GM19468 (cell line): ENCODE results near the gene RUNX2.

Source experiments
- ATAC-seq: cut with Tn5 transposase; IDR thresholded peaks from one replicate; pipeline ENCODE4 v1.9.1; 2021; ENCODE audit warnings: mild to moderate bottlenecking, moderate library complexity, moderate number of reproducible peaks; ENCODE audit not compliant: unreplicated experiment; ENCODE audit errors: extremely low read depth

RUNX2 gene

DNA sequence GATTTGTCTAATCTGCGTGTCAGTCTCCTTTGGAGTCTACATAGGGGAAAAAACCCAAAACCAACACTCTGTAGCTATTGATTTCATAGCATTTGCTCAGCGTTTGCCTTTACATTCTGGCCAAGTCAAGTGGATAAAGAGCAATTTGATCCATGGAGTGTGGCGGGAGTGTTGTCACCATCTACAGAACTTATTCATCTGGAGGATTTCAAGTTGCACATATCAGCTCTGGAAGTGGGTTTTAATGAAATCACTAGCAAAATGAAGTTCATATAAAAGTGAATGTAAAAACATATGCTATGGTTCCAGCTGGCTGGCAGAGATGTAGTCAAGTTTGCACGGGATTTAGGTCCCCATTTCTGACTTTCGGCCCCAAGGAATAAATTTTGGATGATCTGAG is 269.3 kb downstream of the RUNX2 start:
- no peak for ATAC-seq

DNA sequence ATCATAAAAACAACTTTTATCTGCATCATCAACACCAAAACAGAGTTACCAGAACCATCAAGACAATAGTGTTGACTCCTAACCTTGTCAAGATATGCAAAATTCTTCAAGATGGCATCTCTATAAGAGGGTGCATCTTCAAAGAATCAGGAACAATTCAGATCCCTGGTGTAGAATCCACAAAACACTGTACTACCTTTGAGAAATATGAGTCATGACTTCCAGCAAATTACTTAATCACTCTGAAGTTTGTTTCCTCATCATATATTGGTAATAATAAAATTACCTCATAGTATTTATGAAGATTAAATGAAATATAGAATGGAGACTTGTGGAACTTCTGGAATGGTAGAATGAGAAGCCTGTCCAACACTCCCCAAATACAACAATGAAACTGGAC is 270.9 kb downstream of the RUNX2 start:
- no peak for ATAC-seq

DNA sequence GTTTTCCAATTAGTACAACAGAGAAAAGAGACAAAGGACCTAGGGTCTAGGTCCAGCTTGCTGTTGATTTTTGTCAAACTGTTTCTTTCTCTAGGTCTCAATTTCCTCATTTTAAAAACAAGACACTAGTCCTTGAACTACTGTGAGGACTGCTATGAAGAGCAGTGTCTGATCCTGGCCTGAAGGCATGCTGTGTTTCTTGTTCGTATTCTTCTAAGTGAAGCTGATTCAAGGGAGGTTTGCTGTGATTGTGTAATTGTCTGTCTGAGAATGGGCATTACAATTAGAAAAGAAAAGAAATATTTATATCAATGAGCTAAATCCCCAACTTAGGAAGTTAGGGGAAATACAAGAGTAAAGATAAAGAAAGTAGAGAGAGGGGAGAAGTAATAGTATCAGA is 277.8 kb downstream of the RUNX2 start:
- no peak for ATAC-seq

DNA sequence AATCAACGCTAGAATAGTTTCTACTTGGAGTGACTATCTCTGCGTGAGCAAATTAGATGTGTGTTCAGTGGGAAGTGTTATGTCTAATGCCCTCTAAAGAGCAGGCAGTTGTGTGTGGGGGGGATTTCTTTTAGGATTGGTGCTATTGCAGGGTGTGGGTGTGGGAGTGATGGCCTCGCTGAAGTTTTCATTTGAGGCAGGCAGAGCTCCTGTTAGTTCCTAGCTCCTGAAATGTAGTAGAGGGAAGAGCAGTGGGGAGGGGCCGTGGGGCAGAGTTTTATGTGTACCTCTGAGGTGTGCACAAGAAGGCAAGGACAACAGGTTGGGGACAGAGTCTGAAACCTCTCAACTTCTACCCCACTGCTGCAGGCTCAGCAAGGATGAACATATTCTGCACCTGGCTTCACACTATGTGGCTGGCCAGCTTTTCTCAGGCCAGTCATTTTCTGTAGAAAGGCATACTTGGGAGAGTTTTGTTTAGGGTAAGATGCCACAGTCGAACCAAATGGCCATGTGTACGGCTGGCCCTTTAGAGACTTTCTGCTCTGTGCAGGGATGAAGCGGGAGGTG is 278.8 kb downstream of the RUNX2 start:
- no peak for ATAC-seq

DNA sequence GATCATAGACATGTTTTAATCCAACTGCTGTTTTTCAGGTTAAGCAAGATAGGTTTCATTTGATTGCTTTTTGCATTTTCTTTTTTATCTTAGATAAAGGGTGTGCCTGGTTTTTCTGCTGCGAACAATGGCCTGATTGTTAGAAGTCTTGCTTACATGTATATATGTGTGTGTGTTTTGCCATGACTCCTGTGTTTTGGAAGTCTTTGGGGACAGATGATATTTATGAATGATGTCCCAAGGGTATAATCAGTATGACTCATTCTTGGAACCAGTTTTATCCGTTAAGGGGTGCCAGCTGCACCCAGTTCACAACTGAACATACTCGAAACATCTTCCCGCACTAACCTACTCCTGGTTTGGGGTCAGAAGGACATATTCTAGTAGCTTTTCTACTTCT is 279.7 kb downstream of the RUNX2 start:
- no peak for ATAC-seq

DNA sequence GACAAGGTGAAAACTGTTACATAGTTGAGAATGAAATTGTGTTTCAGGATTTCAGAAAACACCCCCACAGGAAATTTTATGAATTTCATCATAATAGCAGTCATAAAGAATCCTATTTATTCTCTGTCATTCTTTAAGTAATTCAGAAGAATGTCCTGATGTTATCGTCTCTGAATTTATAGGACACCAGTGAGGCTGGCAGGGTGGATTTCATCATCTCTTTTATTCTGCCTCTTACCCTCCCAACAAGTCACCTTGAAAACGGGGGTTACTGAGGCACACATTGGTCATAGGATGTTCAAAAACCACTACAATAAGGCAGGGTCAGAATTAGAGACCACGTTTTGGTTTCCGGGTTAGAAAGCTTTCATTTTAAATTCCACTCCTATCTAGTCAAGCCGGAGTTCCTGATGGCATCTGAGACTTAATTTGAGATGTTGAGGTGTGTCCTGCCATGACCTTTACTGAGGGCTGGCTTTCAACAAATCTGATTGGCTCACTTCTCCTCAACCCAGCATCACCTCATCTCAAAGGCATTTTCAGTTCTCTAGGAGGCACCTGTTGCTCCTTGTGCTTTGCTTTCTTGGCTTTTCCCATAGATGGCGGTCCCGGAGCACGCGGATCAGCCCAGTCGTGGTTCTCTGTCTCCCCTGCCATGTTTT is 280.3 kb downstream of the RUNX2 start:
- no peak for ATAC-seq

DNA sequence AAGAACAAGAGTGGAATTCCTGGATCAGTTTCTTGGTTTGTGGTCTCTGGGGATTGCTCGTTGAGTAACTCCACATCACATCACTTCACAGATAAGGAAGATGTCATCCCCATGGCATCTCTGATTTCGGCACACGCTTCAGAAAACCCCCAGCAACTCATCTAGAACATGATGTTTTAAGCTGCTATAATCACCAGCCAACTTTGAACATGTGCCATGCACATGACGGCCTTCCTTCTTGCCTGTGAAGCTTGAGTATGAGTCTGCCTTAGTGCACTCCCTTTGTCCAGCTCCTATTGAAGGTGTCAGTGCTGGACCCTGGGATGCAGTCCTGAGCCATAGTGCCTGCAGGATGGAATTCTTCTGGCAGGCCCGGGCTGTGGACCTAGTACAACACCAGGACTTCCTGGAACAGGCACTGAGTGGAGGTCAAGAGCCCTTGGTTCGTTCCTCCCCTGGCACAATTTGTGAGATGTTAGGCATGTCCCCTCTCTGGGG is 281.1 kb downstream of the RUNX2 start:
- ATAC-seq = no peak

DNA sequence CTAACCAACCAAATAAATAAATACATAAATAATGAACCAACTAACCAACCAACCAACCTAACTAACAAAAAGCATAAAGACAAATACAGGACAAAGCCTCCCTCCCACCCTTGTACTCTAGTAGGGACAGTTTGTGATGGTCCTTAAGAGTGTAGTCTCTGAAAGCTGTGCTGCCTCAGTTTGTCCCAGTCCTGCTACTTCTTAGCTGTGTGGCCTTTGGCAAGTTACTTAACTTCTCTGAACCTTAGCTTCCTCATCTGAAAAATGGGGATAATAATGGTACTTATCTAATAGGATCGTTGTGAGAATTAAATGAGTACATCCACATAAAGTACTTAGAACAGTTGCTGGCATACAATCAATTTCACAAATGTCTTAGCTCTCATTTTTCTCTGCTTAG is 282.2 kb downstream of the RUNX2 start:
- ATAC-seq = no peak

DNA sequence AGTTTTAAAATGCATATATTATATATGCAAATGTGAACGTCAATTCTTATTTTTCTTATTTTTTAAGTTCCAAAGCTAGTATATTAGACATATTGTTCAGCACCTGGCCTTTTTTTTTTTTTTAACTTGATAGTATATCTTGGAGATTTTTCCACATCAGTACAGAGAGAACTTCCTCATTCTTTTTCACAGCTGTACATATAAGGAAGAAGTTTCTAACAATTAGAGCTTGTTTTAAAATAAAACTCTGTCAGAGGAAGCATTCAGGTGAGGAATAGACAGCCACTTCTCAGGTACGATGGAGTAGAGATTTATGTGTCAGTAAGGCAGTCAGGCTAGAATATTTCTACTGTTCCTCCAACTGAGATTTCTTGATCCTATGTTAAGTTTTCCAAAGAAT is 282.7 kb downstream of the RUNX2 start:
- no peak for ATAC-seq

DNA sequence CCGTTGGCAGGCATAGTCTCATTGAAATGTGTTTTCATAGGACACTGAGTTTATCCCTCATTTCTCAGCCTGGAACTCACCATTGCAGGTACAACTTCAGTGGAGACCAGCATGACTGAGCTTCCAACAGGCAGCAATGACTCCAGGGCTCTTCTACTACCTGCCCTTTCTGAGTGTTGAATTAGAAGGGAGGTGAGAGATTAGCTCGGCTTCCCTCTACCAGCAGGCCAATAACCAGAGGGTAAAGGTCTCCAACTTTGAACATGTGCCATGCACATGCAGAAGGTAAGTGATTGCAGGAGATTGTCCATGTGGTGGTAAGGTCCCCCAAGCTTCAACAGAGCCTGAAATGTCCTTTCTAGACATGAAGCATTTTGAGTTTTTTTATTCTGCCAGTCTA is 283.4 kb downstream of the RUNX2 start:
- ATAC-seq = no peak

DNA sequence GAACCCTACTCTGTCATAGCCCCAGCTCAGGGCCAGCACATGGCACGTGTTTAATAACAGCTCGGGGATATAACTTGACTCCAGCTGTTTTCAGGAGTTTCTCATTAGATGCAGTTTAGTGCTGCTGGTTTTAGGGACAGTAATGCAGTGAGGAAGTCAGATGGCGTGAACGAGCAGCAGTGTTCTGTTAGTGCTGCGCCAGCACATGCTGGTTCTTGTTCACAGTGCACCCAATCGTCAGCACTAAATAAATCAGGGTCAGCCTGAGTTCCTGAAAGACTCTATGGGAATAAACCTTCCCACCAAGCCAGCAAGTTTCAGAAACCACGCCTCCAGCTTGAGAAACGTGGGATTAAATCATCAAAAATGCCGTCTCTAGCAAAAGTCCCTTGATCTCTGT is 285.5 kb downstream of the RUNX2 start:
- no peak for ATAC-seq

DNA sequence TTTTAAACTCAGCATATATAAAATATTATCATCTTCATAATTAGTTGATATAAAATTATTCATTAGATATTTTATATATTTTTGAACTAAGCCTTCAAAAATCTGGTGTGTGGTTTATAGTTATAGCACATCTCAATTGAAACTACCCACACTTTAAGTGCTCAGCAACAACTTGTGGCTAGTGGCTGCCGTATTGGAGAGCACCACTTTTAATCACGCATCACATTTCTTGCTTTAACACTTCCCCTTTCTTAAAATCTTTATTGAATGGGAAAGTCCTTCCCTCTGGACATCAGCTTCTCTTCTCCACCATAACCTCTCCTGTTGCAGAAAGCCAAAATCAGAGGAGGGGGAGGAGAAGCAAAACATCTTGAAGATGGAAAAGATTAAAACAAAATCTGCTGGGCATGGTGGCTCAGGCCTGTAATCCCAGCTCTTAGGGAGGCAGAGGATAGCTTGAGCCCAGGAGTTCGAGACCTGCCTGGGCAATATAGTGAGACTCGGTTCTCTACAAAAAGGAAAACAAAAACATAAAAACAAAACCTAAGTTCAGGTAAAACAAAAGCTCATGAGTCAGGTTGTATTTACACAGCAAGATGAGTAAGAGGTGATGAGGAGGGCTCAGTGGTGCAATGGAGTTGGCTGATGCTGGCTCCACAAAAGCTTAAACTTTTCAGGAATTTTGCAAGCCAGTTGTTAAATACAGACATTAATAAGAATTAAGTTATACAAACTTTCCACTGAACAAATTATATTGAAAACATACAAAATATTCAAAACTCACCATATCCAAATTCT is 286.6 kb downstream of the RUNX2 start:
- ATAC-seq = no peak

DNA sequence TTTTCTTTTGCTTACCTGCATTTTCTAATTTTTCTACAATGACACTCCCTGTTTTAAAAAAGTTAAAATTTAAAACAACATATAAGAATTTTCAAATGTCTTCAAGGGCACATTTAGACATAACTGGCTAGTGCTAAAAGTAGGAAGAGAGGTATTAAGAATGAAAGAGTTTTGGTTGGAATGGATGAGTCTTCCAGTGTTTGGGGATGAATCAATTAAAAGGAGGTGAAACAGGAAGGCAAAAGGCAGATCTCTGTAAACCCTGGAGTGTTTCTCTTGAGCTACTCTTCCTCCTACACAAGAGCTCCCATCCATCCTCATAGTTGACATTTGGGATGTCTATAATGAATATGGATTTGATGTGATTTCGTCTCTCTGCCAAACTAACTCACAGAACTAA is 288.1 kb downstream of the RUNX2 start:
- ATAC-seq = no peak

DNA sequence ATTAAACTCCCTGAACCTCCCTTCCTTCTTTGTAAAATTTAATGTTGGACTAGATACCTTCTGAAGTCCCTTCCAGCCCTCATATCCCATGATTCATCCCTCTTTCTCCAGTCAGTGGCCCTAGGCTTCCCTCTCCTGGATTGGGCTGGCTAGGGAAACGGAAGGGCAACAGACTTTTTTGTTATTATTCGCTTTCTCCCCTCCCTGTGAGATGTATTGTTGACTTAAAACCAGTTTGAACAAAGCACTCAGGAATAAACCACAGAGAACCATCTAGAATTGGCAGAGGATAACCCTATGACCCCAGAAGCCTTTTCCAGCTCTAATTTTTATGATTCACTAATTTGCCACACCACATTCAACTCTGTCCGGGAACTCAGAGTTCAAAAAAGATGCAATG is 289.3 kb downstream of the RUNX2 start:
- no peak for ATAC-seq

DNA sequence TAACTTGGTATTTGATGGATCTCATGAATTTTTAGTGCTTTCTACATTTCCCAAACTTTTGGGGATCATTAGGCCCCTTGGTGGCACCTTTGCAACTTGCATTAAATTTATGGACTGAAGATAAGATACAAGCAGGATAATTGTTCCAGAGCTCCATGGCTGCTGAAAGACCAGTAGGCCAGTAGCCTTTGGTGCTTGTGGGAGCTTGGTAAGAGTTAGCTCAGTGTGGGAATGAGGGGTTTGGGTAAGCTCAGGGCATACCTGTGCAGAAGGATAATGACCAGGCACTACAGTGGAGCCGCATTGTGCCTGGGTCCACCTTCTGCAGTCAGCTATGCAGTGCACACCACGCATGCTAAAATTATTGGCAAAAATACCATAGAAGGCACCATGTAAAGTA is 290.1 kb downstream of the RUNX2 start:
- ATAC-seq = no peak

DNA sequence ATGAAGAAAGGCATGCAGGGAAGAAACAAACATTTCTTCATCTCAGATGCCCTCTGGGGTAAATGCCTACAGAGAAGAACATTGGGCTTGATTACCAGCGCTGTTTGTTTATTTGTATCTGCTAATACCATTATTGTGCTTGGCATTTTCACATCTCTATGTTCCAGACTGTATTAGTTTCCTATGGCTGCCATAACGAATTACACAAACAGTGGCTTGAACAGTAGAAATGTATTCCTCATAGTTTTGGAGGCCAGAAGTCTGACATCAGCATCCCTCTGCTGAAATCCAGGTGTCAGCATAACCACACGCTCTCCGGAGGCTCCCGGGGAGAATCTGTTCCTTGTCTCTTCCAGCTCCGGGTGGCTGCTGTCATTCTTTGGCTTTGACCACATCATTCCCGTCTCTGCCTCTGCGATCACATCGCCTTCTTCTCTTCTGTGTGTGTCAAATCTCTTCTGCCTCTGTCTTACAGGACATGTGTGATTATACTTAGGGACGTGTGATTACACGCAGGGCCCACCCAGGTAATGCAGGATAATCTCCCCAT is 291.2 kb downstream of the RUNX2 start:
- ATAC-seq = no peak

DNA sequence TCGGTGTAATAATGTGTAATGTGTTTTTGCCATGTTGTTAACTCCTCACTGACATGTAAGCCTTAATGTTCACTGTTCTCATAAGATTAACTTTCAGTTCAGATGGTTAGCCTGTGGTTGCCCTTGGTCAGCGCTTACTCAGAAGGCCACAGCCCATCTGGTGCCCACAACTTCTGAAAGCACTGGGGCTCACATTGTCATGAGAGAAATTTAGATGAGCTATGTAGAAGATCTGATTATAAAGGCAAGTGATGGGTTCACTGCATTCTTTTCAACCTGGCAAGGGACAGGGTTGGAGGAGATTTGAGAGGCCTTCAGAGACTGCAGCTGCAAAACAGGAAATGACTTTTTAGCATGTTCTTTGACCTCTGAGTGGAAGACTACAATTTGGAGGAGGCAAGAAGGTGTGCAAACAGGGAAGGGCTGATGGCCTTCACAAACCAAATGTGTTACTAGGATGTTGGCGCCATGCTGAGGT is 291.9 kb downstream of the RUNX2 start:
- ATAC-seq = no peak

DNA sequence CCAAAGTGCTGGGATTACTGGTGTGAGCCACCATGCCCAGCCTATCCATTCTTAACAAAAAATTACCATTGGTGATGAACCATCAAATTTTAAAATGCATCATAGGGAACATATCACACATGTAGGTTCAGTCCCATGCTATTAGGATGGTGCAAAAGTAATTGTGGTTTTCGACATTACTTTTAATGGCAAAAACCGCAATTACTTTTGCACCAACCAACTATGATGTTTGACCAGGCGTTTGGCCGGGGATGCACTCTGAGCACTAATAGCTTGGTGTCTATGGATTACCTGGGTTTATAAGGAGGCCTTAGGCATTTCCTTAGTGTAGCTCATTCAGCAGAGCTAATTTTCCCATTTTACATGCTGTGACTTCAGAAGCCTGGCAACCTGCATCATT is 296.1 kb downstream of the RUNX2 start:
- no peak for ATAC-seq

DNA sequence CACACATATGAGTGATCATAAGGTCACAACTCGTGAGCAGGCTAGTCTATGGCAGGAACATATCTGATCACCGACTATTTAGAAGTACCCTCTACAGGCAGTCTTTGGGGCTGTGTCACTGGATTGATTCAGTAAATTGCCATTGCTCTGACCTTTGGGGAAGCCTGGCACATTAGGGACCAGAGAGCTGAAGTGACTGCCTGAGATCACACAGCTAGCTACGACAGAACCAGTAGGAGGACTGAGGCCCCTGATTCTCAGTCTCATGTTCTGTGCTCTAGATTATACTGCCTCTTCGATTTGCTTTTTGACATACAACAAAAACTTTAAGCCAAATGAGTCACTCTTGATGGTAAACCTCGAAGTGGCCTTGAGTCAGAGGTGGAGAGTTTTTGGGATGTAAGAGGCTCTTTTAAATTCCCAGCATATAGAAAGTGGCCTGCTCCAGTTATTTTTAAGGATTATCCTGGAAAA is 297.1 kb downstream of the RUNX2 start:
- ATAC-seq = no peak

DNA sequence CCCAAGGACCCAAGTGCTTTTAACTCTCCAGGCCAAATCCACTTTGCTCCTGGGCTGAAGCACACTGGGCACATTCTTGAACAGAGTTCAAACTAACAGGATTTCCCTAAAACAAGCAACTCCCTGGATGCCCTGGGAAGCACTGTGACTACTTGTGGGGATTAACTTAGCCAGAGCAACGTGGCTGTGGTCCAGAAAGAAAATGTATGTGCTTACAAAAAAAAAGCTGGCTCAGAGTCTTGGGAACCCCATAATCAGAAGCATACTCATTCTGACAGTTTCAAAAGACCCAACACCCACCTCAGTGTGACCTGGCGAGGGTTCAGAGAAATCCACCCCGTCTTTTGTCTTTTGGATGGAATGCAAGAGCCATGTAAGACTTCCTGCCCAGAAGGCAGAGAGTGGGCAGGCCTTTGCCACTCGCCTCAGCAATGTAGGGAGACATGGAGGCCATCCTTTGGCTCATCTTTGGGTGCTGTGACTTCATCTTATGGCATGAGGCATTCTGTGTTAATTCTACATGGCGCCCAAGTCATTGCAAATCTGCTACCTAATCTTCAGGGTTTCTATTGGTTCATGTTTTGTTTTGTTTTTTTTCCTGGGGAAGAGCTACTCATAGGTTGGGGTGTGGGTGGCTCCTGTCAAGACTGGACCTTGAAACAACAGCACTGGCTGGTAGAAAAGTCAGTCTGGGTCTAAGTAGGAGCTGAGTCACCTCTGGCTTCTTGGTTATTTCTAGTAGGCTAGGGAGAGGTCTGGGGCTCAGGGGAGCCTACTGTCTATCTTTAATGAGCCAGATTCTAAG is 298.2 kb downstream of the RUNX2 start:
- no peak for ATAC-seq
